Lower leg skin (tissue), 3 donors: ENCODE results near the gene PIK3C2B.

Experiments
- CTCF ChIP-seq, 3 donors: fragments of 450-650 bp; IDR thresholded peaks; one replicate each; pipeline ENCODE4 v1.5.1; 2016; ENCODE audit warnings: antibody characterized with exemption in 3 of 3, mild to moderate bottlenecking in 3 of 3, moderate library complexity in 2 of 3
- POLR2A ChIP-seq, 2 donors: fragments of 450-650 bp; IDR thresholded peaks; one replicate each; pipeline ENCODE4 v1.6.1; 2016 to 2017; ENCODE audit warnings: antibody characterized with exemption in 2 of 2, mild to moderate bottlenecking in 1 of 2, moderate library complexity in 1 of 2

- TF ChIP-seq CTCF (IDR thresholded peaks at IDR 0.05) (no peak), POLR2A (IDR thresholded peaks at IDR 0.05) (no peak)
Observed at GRCh38 chr1:204456826-204457442, 37.7 kb downstream of the PIK3C2B start.
